Measurements from ENCODE around the gene STAC3. TPM values are rescaled to one million over a fixed set of nuclear protein-coding genes. Genes with fewer than 3 reads are reported as not detected.

Gene STAC3
- total RNA-seq, 2 experiments from 2014 or later: 0.93 to 1.5 TPM

- DNase-seq: no peak
Observed at GRCh38 chr12:57248934-57249742, 1.8 kb downstream of the STAC3 start.

GRCh38 chr12:57247041-57247440 is 3.9 kb downstream of the STAC3 start:
- no peak for DNase-seq
- no peaks in the 10 kb centered on the region for H3K9me3 Mint-ChIP-seq
- H3K27me3 Mint-ChIP-seq (ENCODE audit: low read depth): peaks cover 14% of the 10 kb centered on the region
- intact Hi-C loops (cut with micrococcal nuclease): no loop called here
- CTCF ChIA-PET: interaction anchor here (1.0 to 1.1 kb wide), 2 partner anchors 32 to 210 kb away, joined by 3 to 5 read pairs; no protein-coding TSS in a partner anchor
- H3K4me1 Mint-ChIP-seq (ENCODE audit: low read depth): peaks cover 16% of the 10 kb centered on the region
- no peaks in the 10 kb centered on the region for H3K36me3 Mint-ChIP-seq (ENCODE audit: low read depth)
- no peak overlapping the region for H3K27ac Mint-ChIP-seq
- H3K4me3 Mint-ChIP-seq: no peak overlapping the region

More at GRCh38 chr12:57248934-57249742, 1.8 kb downstream of the STAC3 start:
- intact Hi-C loops (cut with micrococcal nuclease): no loop called here
- Mint-ChIP-seq H3K36me3 (ENCODE audit: low read depth) (peaks cover 1% of the 10 kb centered on the region), H3K27ac (no peak overlapping the region), H3K9me3 (no peaks in the 10 kb centered on the region), H3K4me1 (ENCODE audit: low read depth) (peaks cover 1% of the 10 kb centered on the region), H3K4me3 (peak overlapping the region; percentile 1), H3K27me3 (ENCODE audit: low read depth) (peaks cover 3% of the 10 kb centered on the region)
- CTCF ChIA-PET: interaction anchor here (1.1 to 2.9 kb wide), 3 partner anchors 12 to 35 kb away, joined by 3 to 19 read pairs (median 6); no protein-coding TSS in a partner anchor

- Mint-ChIP-seq H3K27ac (no peak overlapping the region), H3K4me1 (ENCODE audit: low read depth) (peaks cover 34% of the 10 kb centered on the region), H3K9me3 (no peaks in the 10 kb centered on the region), H3K27me3 (ENCODE audit: low read depth) (peaks cover 32% of the 10 kb centered on the region), H3K36me3 (ENCODE audit: low read depth) (no peaks in the 10 kb centered on the region), H3K4me3 (no peak overlapping the region)
- CTCF ChIA-PET: interaction anchor here (0.8 to 10.0 kb wide), 12 partner anchors 15 to 212 kb away, joined by 3 to 333 read pairs (median 10); partner anchors contain the start of genes INHBE, NXPH4 and SHMT2
- intact Hi-C loops (cut with micrococcal nuclease): loop anchor here (5.0 kb wide), 3 partner anchors 177 to 498 kb away; partner anchors contain the start of gene ZBTB39
- DNase-seq: no peak
Observed at GRCh38 chr12:57244312-57244696, 6.7 kb downstream of the STAC3 start.

- peaks cover 35% of the 10 kb centered on the region for H3K27me3 Mint-ChIP-seq (ENCODE audit: low read depth)
- H3K4me3 Mint-ChIP-seq: peak overlapping the region; percentile 59
- peaks cover 37% of the 10 kb centered on the region for H3K4me1 Mint-ChIP-seq (ENCODE audit: low read depth)
- intact Hi-C loops (cut with micrococcal nuclease): loop anchor here (1.0 to 5.0 kb wide), 8 partner anchors 30 to 499 kb away; partner anchors contain the start of genes GLI1 and ZBTB39
- no peaks in the 10 kb centered on the region for H3K36me3 Mint-ChIP-seq (ENCODE audit: low read depth)
- no peak overlapping the region for H3K27ac Mint-ChIP-seq
- CTCF ChIA-PET: interaction anchor here (0.8 to 10.0 kb wide), 24 partner anchors 8 to 234 kb away, joined by 3 to 333 read pairs (median 6); partner anchors contain the start of genes GLI1, INHBE, NXPH4 and SHMT2
- peak; percentile 92 for DNase-seq
- H3K9me3 Mint-ChIP-seq: no peaks in the 10 kb centered on the region
Observed at GRCh38 chr12:57243521-57244311, 7.3 kb downstream of the STAC3 start.

- Mint-ChIP-seq H3K27me3 (ENCODE audit: low read depth) (peaks cover 39% of the 10 kb centered on the region), H3K36me3 (ENCODE audit: low read depth) (no peaks in the 10 kb centered on the region), H3K4me3 (peak overlapping the region; percentile 59), H3K4me1 (ENCODE audit: low read depth) (peaks cover 40% of the 10 kb centered on the region), H3K9me3 (no peaks in the 10 kb centered on the region), H3K27ac (no peak overlapping the region)
- intact Hi-C loops (cut with micrococcal nuclease): loop anchor here (1.0 to 5.0 kb wide), 8 partner anchors 30 to 499 kb away; partner anchors contain the start of genes GLI1 and ZBTB39
- peak; percentile 82 for DNase-seq
- CTCF ChIA-PET: interaction anchor here (0.8 to 10.0 kb wide), 26 partner anchors 9 to 234 kb away, joined by 3 to 333 read pairs (median 6); partner anchors contain the start of genes GLI1, INHBE, NXPH4 and SHMT2
Observed at GRCh38 chr12:57242691-57243454, 8.1 kb downstream of the STAC3 start.

GRCh38 chr12:57242329-57242690 is 8.7 kb downstream of the STAC3 start:
- Mint-ChIP-seq H3K27ac (no peak overlapping the region), H3K36me3 (ENCODE audit: low read depth) (no peaks in the 10 kb centered on the region), H3K4me1 (ENCODE audit: low read depth) (peaks cover 45% of the 10 kb centered on the region), H3K9me3 (no peaks in the 10 kb centered on the region), H3K4me3 (no peak overlapping the region), H3K27me3 (ENCODE audit: low read depth) (peaks cover 44% of the 10 kb centered on the region)
- DNase-seq: no peak
- intact Hi-C loops (cut with micrococcal nuclease): loop anchor here (2.0 to 5.0 kb wide), 5 partner anchors 38 to 500 kb away; partner anchors contain the start of genes GLI1 and ZBTB39
- CTCF ChIA-PET: interaction anchor here (0.8 to 10.0 kb wide), 25 partner anchors 9 to 235 kb away, joined by 3 to 333 read pairs (median 6); partner anchors contain the start of genes GLI1, INHBE, NXPH4 and SHMT2

GRCh38 chr12:57241402-57242310 is 9.3 kb downstream of the STAC3 start:
- H3K27ac Mint-ChIP-seq: no peak overlapping the region
- CTCF ChIA-PET: interaction anchor here (1.1 to 10.0 kb wide), 18 partner anchors 10 to 228 kb away, joined by 3 to 333 read pairs (median 10); partner anchors contain the start of genes GLI1, INHBE, NXPH4 and SHMT2

GRCh38 chr12:57240926-57241401 is 10.0 kb downstream of the STAC3 start:
- Mint-ChIP-seq H3K36me3 (ENCODE audit: low read depth) (peaks cover 1% of the 10 kb centered on the region), H3K27ac (peak overlapping the region; percentile 82)
- peak; percentile 34 for DNase-seq

More at GRCh38 chr12:57241402-57242310, 9.3 kb downstream of the STAC3 start:
- H3K9me3 Mint-ChIP-seq: no peaks in the 10 kb centered on the region
- H3K4me3 Mint-ChIP-seq: peak overlapping the region; percentile 16
- peaks cover 50% of the 10 kb centered on the region for H3K27me3 Mint-ChIP-seq (ENCODE audit: low read depth)
- intact Hi-C loops (cut with micrococcal nuclease): loop anchor here (1.0 to 5.0 kb wide), 8 partner anchors 39 to 553 kb away; partner anchors contain the start of genes GLI1, LRP1, PTGES3 and STAT6
- no peaks in the 10 kb centered on the region for H3K36me3 Mint-ChIP-seq (ENCODE audit: low read depth)
- DNase-seq: no peak
- H3K4me1 Mint-ChIP-seq (ENCODE audit: low read depth): peaks cover 51% of the 10 kb centered on the region

GRCh38 chr12:57240066-57240921 is 10.7 kb downstream of the STAC3 start:
- intact Hi-C loops (cut with micrococcal nuclease): loop anchor here (2.0 to 5.0 kb wide), 5 partner anchors 129 to 551 kb away; partner anchors contain the start of genes PTGES3, STAT6 and ZBTB39
- Mint-ChIP-seq H3K36me3 (ENCODE audit: low read depth) (peaks cover 3% of the 10 kb centered on the region), H3K9me3 (no peaks in the 10 kb centered on the region), H3K27ac (peak overlapping the region; percentile 82), H3K4me3 (peak overlapping the region; percentile 93), H3K27me3 (ENCODE audit: low read depth) (peaks cover 55% of the 10 kb centered on the region), H3K4me1 (ENCODE audit: low read depth) (peaks cover 61% of the 10 kb centered on the region)
- peak; percentile 83 for DNase-seq
- CTCF ChIA-PET: interaction anchor here (0.6 to 10.0 kb wide), 11 partner anchors 11 to 237 kb away, joined by 3 to 333 read pairs (median 3); partner anchors contain the start of genes INHBE, NXPH4, SHMT2 and STAC3

More at GRCh38 chr12:57240926-57241401, 10.0 kb downstream of the STAC3 start:
- peaks cover 58% of the 10 kb centered on the region for H3K4me1 Mint-ChIP-seq (ENCODE audit: low read depth)
- H3K4me3 Mint-ChIP-seq: peak overlapping the region; percentile 93
- H3K9me3 Mint-ChIP-seq: no peaks in the 10 kb centered on the region
- intact Hi-C loops (cut with micrococcal nuclease): loop anchor here (1.0 to 5.0 kb wide), 6 partner anchors 113 to 552 kb away; partner anchors contain the start of genes LRP1, PTGES3, STAT6 and ZBTB39
- peaks cover 55% of the 10 kb centered on the region for H3K27me3 Mint-ChIP-seq (ENCODE audit: low read depth)
- CTCF ChIA-PET: interaction anchor here (1.6 to 10.0 kb wide), 5 partner anchors 11 to 236 kb away, joined by 5 to 333 read pairs (median 24); partner anchors contain the start of genes NXPH4, SHMT2 and STAC3
